Activated CD4-positive, alpha-beta T cell treated with anti-CD3 and anti-CD28 coated beads for 4 hours (primary cell): ENCODE results near the gene WBP2.
"Not testable (repeated sequence)": the region's sequence is repeated elsewhere in the genome, so short reads cannot be mapped to it uniquely, and the experiment has no call there.

ENCODE experiments used
- DNase-seq, 2 donors: peaks; one replicate each; pipeline ENCODE4 v3.0.0-alpha.2; 2020

WBP2 gene

DNA sequence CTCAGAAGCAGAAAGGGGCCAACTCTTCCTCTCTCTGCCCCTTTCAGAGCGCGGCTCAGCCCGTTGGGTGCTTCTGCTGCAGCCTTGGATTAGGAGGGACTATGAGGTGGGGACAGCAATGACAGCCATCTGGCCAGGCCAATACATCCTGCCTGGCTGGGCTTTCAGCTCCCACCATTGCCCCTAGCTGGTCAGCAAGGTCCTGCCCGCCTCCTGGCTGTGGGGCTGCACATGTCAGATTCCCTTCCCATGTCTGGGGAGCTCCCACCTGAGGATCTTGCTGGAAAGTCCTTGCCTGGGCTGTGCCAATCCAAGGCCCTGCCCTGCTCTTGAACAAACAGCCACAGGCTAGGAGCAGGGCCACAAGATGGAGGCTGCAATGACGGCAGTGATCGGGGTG, 33.3 kb upstream of the WBP2 start:
- no peak for DNase-seq

DNA sequence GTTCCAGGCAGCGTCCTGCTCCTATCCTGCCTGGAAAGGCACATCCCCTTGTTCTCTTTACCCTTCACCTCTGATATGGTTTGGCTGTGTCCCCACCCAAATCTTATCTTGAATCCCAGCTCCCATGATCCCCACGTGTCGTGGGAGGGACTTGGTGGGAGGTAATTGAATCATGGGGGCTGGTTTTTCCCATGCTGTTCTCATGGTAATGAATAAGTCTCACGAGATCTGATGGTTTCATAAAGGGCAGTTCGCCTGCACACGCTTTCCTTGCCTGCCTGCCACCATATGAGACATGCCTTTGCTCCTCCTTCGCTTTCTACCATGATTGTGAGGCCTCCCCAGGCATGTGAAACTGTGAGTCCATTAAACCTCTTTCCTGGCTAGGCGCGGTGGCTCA, 30.7 kb upstream of the WBP2 start:
- DNase-seq, result not testable (repeated sequence)

- no peak for DNase-seq
Measured at GRCh38 chr17:75885431-75885830, 30.3 kb upstream of the WBP2 start.

DNA sequence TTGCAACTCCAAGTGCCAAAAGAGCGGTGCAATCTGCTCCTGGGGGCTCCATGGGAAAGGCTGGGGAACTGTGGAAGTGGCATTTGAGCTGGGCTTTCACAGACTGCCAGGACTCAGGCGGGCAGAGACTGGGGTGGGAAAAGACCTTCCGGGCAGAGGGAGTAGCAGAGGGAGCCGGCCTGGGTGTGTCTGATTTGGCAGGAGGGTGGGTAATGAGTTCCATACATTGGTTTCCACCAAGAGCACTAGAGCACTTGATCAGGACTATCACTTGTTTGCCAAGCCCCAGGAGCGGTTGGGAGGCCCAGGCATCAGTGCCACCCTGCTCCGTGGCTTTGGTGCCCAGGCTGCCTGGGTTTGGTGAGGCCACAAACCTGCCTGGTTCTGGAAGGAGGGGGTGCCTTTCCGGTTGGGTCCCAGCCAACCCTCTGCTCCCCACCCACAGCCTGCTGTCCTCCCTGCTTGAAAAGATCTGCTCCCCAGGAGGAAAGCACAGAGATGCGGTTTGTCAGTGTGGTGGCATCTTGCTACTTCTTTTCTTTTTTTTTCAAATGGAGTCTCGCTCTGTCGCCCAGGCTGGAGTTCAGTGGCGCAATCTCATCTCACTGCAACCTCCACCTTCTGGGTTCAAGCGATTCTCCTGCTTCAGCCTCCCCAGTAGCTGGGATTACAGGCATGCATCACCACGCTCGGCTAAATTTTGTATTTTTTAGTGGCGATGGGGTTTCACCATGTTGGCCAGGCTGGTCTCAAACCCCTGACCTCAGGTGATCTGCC, 26.7 kb upstream of the WBP2 start:
- no peak for DNase-seq

GRCh38 chr17:75880266-75880665, 25.1 kb upstream of the WBP2 start:
- no peak for DNase-seq

DNA sequence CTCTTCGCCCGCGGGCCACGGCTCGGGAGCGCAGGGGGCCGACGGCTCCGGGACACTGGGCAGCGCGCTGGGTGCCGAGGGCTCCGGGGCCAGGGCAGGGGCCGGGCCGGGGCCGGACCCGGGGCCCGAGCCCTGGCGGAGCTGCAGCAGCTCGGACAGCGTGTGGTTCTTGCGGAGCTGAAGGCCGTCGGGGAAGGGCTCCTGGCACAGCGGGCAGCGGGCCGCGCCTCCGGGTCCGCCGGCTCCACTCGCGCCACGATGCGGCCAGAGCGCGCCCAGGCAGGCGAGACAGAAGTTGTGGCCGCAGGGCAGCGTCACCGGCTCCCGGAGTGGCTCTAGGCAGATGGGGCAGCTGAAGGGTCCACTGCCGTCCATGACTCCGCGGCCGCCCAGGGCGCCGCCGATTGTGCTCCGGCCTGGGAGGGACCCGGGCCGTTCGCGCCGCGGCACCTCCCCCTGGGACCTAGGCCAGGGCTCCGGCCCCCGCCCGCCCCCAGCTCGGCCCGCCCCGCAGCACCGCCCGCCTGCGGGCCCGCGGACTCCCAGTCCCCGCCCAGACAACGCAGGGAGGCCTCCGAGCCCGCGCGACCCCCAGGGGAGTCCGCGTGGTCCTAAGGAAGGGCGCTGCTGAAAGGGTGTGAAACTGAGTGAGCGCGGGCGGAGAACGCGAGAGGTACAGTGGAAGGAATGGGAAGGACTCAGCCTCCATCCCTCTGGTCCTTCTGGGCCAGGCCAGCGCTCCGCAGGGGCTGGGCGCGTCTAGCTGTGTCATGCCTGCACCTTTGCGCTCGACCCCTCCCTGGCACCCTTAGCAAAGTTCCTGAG, 23.3 kb upstream of the WBP2 start, which contains the start of gene TRIM47:
Gene TRIM47 (minus strand): TSS at position 408 of the 825 bp plus-strand sequence. CDS start 33 bp downstream, at position 375.
- no peak for DNase-seq

DNA sequence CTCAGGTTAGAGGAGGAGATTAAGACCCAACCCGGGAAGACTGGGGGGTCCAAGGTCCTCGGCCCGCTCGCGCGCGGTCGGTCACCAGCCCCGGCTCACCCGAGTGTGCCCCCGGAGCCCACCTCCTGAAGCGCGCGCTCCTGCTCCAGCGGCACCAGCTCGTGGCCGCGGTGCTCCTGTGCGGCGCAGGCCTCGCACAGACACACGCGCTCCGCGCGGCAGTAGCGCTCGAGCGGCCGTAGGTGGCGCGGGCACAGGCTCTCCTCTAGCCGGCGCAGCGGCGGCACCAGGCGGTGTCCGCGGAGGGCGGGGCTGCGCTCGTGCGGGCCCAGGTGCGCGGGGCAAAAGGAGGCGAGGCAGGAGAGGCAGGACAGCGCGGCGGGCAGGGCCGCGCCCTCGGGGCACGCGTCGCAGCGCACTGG, 22.6 kb upstream of the WBP2 start:
- DNase-seq, result peak; percentile 63 to 67

DNA sequence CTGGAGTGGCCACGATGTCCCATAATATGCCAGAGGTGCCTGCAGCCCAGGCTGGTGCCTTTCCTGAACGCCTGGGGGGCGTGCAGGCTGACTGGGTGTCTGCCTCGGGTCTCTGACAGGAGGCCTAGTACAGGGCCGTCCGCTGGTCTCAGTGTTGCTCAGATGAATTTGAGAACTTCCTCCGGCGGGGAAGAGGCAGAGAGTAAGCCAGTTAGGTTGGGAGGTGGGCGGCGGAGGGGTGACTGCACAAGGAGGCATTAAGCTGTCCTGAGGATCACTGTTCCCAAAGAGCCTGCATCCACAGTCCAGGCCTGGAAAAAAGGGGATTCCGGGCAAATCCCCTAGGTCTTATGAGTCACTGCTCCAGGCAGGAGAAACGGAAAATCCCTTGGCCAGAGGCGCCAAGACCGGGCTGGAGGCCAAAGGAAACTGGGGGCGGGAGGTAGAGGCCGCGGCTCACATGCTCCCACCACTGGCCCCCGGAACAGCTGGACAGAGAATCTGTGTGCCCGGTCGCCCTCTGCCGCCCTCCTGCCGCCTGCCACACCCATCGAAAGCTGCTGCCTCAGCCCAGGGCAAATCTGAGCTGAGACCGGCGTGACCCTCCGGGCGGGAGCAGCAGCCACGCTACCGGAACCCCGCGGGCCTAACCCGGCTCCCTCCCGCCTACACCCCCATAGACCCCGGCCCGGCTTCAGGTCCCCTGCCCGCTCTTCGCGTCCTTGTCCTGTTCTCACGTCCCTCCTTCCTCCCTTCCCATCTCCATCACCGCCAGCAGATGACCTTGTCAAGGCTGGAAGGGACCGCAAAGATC, 22.0 kb upstream of the WBP2 start:
- DNase-seq, result peak in 1 of 2 donors; percentile 26

DNA sequence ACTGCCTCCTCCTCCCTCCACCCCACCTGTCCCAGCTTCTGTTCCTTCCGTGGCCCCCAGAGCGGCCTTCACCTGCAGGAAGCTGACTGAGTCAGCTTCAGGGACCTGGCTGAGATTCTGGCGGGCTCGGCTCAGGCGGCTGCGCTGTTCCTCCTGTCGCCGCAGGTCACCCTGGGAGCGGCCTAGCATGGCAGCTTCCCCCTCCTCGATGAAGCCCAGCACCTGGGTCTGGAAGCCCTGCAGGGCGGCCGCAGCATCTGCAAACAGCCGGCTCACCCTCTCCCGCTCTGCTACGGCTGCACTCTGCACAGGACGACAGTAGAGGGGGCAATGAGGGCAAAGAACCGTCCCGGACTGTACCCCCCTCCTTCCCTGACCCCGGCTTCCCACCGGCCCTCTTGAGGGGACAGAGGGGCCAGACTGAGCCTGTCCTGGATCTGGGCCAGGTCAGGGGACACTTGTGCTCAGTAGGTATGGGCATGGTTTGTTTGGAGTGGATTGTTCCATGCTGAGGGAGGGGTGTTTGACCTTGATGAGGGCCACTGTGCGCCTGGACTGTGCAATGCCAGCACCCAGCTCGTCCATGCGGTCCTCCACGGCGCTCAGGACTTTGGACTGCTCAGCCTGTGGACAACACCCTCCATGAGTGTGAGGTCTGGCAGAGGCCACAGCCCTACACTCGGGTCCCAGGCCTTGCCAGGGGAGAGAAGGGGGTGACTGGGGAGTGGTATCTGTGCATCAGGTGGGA, 21.2 kb upstream of the WBP2 start:
- peak; percentile 70 to 74 for DNase-seq

- no peak for DNase-seq
Measured at GRCh38 chr17:75875940-75876189, 20.7 kb upstream of the WBP2 start.

DNA sequence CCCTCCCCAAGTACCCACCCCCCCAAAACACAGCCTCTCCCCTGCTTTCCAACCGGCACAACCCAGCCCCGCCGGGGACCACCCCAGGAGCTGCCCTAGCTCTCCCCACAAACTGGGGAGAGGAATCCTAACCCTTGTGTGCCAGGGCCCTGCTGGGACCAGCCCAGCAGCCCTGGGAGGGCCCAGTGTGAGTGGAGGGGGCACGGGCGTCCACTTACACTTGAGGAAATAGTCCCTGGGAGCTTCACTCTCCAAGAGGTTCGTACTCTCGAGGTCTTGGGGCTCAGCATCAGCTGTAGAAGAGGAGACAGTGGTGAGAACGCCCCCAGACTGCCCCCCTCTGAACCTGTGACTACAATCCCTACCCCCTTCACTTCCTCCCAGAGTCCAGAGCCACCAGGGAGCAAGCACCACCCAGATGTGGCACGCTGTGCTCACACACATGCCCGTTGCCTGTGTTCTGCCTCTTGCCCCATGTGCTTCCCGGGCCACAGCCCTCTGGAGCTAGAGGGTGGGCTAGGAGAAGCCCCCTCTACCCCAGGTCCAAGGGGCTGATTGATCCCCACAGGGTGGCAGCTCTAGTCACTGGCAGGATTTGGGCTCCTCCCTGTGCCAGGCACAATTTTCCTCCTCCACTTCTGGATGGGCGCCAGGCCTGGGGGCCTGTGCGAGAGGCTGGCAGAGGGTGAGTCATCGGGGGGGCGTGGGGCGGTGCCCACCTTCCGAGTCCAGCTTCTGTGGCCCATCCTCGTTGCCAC, 20.2 kb upstream of the WBP2 start:
- DNase-seq, result peak in 1 of 2 donors; percentile 19

GRCh38 chr17:75874323-75875181, 19.4 kb upstream of the WBP2 start:
- DNase-seq, result no peak

DNA sequence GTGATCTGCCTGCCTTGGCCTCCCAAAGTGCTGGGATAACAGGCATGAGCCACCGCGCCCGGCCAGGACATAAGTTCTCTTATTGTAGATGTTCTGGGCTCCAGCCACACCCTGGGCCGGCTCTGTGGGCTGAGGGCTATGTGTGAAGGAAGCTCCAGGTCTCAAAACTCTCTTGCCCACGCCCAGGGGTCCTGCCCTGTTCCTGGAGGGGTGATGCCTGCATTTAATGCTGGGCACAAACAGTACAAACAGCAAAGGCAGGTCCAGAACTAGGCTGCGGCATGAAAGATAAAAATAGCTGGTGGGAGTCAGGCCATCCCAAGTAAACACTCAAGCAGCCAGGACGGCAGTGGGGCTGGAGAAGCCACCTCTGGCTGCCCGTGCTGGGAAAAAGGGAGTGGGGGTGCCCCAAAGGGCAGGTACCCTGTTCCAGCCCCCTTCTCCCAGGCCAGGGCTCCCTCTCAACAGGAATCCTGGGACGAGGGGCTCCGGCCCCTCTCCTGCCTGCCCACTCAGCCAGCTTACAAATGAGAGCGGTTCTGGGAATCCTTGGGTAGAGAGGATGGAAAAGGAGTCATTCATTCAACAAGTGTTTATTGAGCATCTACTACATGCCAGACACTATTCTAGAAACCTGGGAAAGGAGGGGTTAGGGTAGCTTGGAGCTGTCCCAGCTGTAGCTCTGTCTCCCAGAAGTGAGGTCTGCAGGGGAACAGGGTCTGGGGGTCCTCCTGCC, 18.6 kb upstream of the WBP2 start:
- DNase-seq, result no peak

- peak in 1 of 2 donors; percentile 42 for DNase-seq
Measured at GRCh38 chr17:75872434-75873351, 17.6 kb upstream of the WBP2 start.

DNA sequence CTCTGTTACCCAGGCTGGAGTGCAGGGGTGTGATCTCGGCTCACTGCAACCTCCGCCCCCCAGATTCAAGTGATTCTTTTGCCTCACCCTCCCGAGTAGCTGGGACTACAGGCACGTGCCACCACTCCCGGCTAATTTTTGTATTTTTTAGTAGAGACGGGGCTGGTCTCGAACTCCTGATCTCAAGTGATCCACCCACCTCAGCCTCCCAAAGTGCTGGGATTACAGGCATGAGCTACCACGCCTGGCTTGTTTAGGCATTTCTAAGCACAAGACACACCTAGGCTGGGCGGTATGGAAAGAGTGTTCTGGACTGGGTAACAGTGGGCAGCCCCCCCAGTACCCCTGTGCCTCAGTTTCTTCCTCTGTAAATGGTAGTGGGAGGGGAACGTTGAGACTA, 15.1 kb upstream of the WBP2 start:
- not testable (repeated sequence) for DNase-seq

DNA sequence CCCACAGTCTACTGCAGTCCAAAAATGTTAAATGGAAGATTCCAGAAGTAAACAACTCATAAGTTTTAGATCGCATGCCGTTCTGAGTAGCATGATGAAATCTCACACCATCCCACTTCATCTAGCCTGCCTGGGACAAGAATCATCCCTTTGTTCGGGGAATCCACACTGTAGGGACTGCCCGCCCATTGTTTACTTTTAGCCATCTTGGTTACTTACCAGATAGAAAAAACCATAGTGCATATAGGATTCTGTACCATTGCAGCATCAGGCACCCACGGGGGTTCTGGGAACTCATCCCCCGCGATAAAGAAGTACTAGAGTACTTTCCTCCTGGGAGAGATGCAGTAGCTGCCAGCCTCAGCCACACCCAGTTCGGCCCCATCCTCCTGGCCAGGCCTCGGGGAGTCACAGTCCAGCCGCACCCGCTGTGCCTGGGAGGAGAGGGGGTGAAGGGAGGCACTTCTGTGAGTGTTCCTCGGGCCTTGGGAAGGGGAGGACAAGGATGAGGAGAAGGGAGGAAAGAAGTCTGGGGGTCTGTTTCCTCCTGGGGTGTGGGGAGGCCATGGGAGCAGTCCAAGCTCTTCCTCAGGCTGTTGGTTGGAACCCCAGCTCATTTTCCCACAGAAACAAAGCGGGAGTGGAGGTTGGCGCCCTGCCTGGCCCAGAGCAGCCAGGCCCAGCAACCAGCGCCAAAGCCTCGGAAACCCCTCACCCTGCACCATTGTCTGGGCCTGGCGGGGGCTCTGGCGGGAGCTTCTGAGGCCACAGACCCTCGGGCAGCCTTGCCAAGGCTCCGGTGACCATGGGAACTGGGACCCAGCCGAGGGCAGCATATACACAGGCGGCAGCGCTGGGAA, 14.4 kb upstream of the WBP2 start:
- no peak for DNase-seq

DNA sequence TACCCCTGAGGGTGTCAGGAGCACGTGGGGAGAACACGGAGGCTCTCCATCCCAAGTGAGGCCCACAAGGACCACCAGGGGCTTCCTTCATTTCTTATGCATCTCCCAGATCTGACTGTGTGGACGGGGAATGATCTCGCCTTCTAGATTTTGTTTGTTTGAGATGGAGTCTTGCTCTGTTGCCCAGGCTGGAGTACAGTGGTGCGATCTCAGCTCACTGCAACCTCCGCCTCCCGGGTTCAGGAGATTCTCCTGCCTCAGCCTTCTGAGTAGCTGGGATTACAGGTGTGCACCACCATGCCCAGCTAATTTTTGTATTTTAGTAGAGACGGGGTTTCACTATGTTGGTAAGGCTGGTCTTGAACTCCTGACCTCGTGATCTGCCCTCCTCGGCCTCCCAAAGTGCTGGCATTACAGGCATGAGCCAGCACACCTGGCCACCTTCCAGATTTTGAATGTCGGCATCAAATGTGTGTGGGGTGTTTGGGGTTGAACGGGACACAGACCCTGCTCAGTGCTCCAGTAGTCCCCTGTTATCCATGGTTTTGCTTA, 13.7 kb upstream of the WBP2 start:
- DNase-seq, result not testable (repeated sequence)
